HG02884 (cell line): Measurements from ENCODE around the gene GUCY2D.
"Not testable (repeated sequence)": the region's sequence is repeated elsewhere in the genome, so short reads cannot be mapped to it uniquely, and the experiment has no call there.

Experiments used
- ATAC-seq: cut with Tn5 transposase; IDR thresholded peaks from one replicate; pipeline ENCODE4 v1.9.1; 2021; ENCODE audit warnings: mild to moderate bottlenecking, moderate library complexity; ENCODE audit not compliant: unreplicated experiment

GUCY2D gene

GRCh38 chr17:8041249-8041928 lies 39.0 kb downstream of the GUCY2D start:
- ATAC-seq: no peak

GRCh38 chr17:8041979-8042378 lies 39.6 kb downstream of the GUCY2D start:
- no peak for ATAC-seq

GRCh38 chr17:8044819-8045810 lies 42.7 kb downstream of the GUCY2D start:
- no peak for ATAC-seq

- no peak for ATAC-seq
These were observed 44.0 kb downstream of the GUCY2D start for GRCh38 chr17:8046306-8046928.

- no peak for ATAC-seq
These were observed 44.7 kb downstream of the GUCY2D start for GRCh38 chr17:8046929-8047768.

GRCh38 chr17:8047769-8048110 lies 45.3 kb downstream of the GUCY2D start:
- no peak for ATAC-seq

- ATAC-seq: no peak
These were observed 45.8 kb downstream of the GUCY2D start for GRCh38 chr17:8048236-8048635.

- ATAC-seq: no peak
These were observed 46.3 kb downstream of the GUCY2D start for GRCh38 chr17:8048736-8049135.

- ATAC-seq: no peak
These were observed 49.4 kb downstream of the GUCY2D start for GRCh38 chr17:8051831-8052230.

- no peak for ATAC-seq
These were observed 50.1 kb downstream of the GUCY2D start for GRCh38 chr17:8052256-8053252.

- ATAC-seq: no peak
These were observed 51.2 kb downstream of the GUCY2D start for GRCh38 chr17:8053600-8053999.

GRCh38 chr17:8055851-8056231 lies 53.4 kb downstream of the GUCY2D start:
- no peak for ATAC-seq

- no peak for ATAC-seq
These were observed 54.0 kb downstream of the GUCY2D start for GRCh38 chr17:8056232-8056975.

- no peak for ATAC-seq
These were observed 54.7 kb downstream of the GUCY2D start for GRCh38 chr17:8056976-8057625.

GRCh38 chr17:8057691-8058114 lies 55.3 kb downstream of the GUCY2D start:
- no peak for ATAC-seq

- ATAC-seq: no peak
These were observed 56.7 kb downstream of the GUCY2D start for GRCh38 chr17:8059131-8059530.

GRCh38 chr17:8060274-8060673 lies 57.9 kb downstream of the GUCY2D start:
- no peak for ATAC-seq

GRCh38 chr17:8061851-8062250 lies 59.4 kb downstream of the GUCY2D start:
- not testable (repeated sequence) for ATAC-seq
